AG08395 (cell line): Measurements from ENCODE around the gene SFMBT1.

ENCODE experiments used
- DNase-seq: peaks from one replicate; pipeline ENCODE4 v3.0.0; 2012; ENCODE audit warnings: mixed read lengths, low spot score

Gene SFMBT1

GRCh38 chr3:52986938-52987337, 58.9 kb downstream of the SFMBT1 start:
- DNase-seq, result no peak

DNA sequence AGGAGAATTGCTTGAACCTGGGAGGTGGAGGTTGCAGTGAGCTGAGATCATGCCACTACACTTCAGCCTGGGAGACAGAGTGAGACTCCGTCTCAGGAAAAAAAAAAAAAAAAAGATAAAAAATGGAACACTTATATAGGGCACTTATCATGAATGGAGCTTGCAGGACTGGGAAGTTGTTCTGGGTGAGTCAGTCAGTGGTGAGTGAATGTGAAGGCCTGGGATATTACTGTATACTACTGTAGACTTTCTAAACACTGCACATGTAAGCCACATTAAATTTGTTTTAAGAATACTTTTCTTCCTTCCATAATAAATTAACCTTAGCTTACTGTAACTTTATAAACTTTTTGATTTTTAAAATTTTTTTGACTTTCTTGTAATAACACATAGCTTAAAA, 59.8 kb downstream of the SFMBT1 start:
- no peak for DNase-seq

GRCh38 chr3:52983828-52984227, 62.0 kb downstream of the SFMBT1 start:
- no peak for DNase-seq

- no peak for DNase-seq
Observed at GRCh38 chr3:52983336-52983807, 62.5 kb downstream of the SFMBT1 start.

DNA sequence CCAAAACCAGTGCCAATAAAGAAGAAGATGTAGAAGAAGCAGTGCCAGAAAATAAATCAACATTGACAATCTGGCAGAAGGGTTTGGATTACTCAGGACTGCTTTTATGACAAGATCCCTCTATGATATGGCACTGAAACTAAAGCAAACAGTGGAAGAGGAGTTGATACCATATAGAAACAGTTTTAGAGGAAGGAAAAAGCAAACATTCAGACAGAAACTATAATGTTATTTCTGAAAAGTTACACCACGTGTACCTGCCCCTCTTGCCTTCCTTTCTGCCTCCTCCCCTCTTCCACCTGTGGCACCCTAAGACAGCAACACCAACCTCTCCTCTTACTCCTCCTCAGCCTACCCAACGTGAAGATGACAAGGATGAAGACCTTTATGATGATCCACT, 63.0 kb downstream of the SFMBT1 start:
- DNase-seq, result no peak

DNA sequence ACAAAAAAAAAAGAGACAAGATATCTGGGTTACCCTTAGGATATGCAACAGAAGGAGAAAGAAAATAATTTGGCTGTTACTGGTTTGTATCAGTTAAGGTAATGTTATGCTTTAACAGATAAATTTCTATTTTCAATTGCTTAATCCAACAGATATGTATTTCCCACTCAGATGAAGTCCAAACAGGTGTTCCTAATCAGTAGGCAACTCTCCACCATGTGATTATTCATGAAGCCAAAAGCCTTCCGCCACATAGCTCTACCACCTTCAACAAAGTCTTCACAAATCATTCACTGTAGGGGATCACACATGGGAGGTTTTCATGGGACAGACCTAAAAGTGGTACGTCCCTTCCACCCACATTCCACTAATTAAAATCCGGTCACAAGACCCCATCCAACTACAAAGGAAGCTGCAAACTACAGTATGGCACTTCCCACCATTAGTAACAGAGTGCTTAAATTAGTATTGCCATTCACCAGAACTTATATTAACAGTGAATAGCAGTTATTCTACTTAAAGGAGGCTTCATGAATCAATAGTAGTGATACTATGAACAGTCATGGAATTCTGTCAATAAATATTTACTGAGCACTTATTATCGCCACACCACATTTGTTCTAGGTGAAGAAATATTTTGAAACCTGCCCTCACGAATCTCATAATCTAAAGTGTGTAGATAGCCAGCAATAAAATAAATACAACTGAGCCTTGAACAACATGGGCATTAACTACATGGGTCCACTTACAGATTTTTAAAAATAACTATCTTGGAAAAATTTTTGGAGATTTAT, 66.5 kb downstream of the SFMBT1 start:
- no peak for DNase-seq

GRCh38 chr3:52978109-52978754, 67.6 kb downstream of the SFMBT1 start:
- no peak for DNase-seq

DNA sequence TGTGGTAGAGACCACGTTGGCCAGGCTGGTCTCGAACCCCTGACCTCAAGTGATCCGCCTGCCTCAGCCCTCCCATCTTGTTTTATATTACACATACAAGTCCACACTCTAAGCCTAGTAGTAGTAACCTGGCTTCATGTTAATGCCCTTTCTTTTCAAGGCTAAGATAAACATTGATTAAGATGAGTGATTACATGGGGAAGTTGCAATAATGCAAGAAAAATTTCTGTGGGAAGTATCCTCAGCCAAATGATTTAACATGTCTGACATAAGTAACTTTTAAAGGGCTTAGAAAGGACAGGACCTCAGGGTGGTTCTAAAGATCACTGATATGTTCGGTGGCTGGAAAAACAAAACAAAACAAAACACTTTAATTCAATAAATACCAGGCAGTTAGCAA, 72.1 kb downstream of the SFMBT1 start:
- no peak for DNase-seq

DNA sequence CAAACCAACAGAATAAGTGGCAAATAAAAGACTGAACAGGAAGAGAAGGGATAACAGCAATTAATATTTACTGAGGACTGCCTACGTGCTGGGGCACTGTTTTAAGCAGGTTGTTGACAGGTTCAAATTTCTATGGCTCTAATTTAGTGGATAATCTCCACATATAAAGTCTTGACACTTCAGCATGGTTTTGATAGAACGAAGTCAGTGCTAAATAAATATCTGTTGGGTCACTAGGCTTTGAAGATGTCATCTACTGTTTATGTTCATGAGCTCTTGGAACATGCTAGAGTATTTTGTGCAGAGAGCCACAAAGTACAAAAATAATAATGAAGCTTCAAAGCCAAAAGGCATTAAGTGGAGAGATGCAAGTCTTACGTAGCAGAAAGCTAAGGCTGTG, 74.0 kb downstream of the SFMBT1 start:
- no peak for DNase-seq

GRCh38 chr3:52967398-52967797, 78.5 kb downstream of the SFMBT1 start:
- no peak for DNase-seq

DNA sequence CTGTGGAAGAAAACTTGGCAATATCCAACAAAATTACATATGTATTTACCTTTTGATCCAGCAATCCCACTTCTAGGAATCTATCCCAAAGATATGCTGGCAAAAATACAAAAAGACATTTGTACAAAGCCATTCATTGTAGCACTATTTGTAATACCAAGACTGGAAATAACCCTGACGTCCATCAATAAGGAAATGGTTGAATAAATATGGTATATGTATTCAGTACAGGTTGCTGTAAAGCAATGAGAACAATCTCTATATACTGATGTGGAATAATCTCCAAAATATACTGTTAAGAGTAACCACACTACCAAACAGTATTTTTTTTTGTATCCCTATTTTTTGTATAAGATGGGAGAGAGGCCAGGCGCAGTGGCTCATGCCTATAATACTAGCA, 83.7 kb downstream of the SFMBT1 start:
- no peak for DNase-seq

DNA sequence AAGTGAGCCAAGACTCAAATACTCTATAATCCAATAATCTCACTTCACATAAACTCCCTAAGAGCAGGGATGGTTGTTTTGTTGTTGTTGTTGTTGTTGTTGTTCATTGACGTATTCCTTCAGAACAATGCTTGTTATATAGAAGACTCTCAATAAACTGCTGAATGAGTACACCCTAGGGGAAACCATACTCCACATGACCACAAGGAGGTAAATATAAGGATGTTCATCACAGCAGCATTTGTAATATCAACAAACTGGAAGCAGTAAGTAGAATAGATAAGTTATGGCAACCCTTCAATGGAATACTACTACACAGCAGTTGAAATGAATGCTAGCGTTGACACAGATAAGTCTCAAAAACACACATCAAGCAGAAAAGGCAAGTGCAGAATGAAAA, 86.1 kb downstream of the SFMBT1 start:
- DNase-seq, result no peak

DNA sequence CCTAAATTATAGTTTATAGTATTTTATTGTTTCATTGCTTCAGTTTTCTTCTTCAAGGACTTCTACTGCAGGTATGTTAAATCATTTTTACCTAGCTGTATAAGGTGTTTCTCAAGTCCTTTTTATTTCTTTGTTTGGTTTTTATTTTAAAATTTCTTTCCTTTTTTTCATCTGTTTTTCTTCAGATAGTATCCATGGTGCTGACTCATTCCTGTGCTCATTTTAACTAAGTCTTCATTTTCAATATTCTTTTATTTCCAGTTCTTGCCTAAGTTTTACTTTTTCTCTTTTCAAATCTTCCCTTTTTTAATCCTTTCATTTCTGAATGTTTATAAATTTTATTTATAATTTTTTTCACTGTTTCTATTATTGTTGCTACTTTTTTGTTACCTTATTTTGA, 106.3 kb downstream of the SFMBT1 start:
- DNase-seq, result no peak

- DNase-seq, result peak; percentile 82
Observed at GRCh38 chr3:52934630-52935530, 111.0 kb downstream of the SFMBT1 start.

- no peak for DNase-seq
Observed at GRCh38 chr3:52931889-52932288, 114.0 kb downstream of the SFMBT1 start.

GRCh38 chr3:52931328-52931727, 114.5 kb downstream of the SFMBT1 start:
- no peak for DNase-seq

GRCh38 chr3:52930748-52931147, 115.1 kb downstream of the SFMBT1 start:
- no peak for DNase-seq

GRCh38 chr3:52926554-52926953, 119.3 kb downstream of the SFMBT1 start:
- DNase-seq, result no peak

GRCh38 chr3:52925405-52926313, 120.2 kb downstream of the SFMBT1 start:
- DNase-seq, result no peak

- DNase-seq, result no peak
Observed at GRCh38 chr3:52923963-52924362, 121.9 kb downstream of the SFMBT1 start.

- DNase-seq, result no peak
Observed at GRCh38 chr3:52920841-52921240, 125.0 kb downstream of the SFMBT1 start.

DNA sequence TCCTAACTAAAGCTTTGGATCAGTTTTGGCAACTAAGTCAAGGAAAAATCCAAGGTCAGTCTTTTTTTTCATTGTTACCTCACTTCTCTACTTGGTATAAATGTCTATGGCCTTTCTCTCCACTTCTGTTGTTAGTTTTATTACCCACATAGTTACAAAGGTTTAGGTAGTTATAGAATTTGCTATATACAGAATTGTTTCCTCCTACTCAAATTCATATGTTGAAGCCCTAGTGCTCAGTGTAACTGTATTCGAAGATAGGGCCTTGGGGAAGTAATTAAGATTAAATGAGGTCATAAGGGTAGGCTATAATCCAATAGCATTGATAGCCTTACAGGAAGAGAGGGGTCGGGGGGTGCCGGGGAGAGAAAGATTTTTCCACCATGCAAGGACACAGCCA, 128.8 kb downstream of the SFMBT1 start:
- no peak for DNase-seq
